Inferior parietal cortex (tissue), 1 donor: Measurements from ENCODE around the gene RHBDF2.
"Not testable (repeated sequence)": the region's sequence is repeated elsewhere in the genome, so short reads cannot be mapped to it uniquely, and the experiment has no call there.

Experiments
- DNase-seq: peaks from one replicate; pipeline ENCODE4 v3.0.0-alpha.2; 2016; ENCODE audit errors: extremely low spot score

Gene RHBDF2

GRCh38 chr17:76538281-76538931, 37.2 kb upstream of the RHBDF2 start:
- DNase-seq: no peak

DNA sequence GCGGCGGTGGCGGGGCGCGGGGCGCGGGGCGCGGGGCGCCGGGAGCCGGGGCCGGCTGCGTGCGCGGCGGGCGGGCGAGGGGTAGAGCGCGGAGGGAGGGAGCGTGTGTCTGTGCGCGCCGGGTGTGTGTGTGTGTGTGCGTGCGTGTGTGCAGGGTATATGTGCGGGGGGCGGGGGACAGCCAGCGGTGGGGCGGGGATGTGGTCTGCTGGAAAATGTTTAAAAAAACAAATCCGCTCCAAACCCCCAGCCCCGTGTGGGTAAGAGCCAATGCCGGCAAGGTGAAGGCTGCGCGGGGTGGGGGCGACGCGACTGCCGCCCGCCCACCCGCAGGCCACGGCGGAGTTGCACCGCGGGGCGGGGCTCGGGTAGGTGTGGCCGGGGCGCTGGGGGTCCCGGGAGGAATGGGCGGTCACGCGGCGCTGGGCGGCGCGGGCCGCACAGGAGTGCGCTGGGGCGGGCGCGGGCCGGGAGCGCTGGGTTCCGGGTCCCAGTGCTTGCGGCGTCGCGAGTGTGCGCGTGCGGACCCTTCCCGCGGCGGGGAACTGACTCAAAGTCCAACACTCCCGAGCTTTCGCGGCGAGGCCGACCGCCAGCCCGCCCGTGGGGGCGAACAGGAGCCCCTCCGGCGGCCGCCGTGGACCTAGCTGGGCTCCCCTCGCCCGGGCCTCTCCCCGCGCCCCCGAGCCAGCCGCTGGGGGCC, 36.5 kb upstream of the RHBDF2 start, which contains the start of gene CYGB:
CYGB (minus strand) TSS at position 132 of the 703 bp plus-strand sequence. CDS start 167 bp downstream, outside the sequence.
- no peak for DNase-seq

- no peak for DNase-seq
Measured at GRCh38 chr17:76537288-76537577, 36.0 kb upstream of the RHBDF2 start.

DNA sequence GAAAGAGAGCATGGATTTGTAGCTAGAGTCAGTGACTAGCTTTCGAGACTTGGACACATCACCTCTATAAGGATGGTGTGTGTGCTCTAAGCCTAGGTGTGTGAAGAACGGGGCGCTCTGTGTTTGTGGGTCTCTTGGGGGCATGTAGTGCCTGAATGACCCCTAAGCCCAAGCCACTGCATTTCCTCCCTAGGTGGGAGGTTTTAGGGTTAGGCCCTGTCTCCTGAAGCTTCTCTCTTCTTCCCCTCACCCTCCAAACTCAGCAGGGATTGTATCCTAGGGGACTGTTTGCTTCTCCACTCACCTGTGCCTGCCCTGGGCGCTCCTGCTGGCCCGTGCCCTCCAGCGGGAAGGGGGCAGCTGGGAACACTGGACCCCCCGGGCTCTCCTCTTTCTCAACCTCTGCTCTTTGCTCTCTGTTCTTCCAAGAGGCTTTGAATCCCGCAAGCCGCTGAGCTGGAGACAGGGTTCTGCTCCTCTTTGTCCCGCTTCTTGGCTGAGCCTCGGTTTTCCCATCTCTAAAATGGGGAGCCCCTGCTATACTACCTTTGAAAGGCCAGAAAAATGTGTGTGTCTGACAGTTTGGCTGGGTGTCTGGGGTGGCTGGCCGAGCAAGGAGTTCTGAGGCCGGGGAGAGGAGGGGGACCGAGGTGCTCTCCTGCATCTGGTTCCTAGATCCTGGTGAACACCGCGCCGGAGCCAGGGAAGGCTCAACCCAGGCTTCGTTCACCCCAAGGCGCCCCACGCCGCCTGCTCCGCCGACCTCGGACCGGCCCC, 35.5 kb upstream of the RHBDF2 start:
- no peak for DNase-seq

GRCh38 chr17:76535788-76536510, 34.7 kb upstream of the RHBDF2 start:
- DNase-seq: no peak

GRCh38 chr17:76534831-76535732, 33.9 kb upstream of the RHBDF2 start:
- DNase-seq: no peak

GRCh38 chr17:76533640-76534359, 32.6 kb upstream of the RHBDF2 start:
- DNase-seq: not testable (repeated sequence)

- no peak for DNase-seq
Measured at GRCh38 chr17:76532072-76532651, 30.9 kb upstream of the RHBDF2 start.

DNA sequence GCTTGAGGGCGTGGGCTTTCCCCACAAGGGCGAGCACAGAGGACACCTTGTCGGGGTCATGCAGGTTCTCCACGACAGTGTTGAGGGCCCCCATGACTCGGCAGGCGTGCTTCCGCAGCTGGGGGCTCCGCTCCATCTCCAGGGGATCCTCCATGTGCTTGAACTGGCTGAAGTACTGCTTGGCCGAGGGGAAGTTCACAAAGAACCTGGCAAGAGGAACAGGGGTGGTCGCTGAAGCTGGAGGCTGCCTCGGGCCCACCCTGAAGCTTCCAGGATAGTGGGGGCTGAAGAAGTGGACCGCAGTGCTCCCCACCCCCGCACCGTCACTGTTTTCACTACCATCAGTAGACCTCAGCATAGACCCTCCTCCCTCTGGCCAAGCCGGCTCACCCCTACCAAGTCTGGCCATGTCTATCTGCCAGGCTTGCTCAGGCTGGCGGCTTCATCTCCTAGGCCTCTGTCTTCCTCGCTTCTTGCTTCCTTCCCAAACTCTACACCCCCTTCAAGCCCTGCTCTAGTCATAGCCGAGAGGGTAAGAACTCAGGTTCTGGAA, 30.3 kb upstream of the RHBDF2 start:
- DNase-seq: no peak

- DNase-seq: no peak
Measured at GRCh38 chr17:76530811-76531485, 29.7 kb upstream of the RHBDF2 start.

DNA sequence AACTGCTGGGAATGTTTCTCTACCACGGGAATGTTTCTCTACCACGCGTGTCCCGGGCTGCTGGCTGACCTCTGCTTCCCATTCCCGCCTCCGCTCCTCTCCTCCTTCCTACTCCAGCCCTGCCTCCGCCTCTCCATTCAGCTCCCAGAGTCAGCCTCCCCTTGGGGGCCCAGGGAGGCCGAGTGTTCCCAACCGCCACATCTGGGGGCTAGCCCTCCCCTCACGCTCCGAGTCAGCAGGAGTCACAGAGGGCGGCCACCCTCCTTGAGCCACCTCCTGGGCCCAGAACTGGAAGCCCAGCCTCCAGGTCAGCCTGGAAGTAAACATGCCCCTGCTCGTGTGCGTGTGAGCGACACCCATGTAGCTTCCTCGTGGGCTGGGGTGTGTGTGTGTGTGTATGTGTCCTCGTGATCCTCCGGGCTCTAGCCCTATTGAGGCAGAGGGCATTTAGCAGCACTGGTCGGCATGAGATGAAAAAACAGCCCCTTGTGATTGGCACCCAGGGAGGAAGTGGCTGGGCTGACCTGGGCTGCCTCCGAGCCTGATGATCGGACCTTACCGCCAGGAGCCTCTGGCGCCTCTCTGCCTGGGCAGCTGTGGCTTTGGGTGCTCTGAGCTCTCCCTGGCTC, 29.0 kb upstream of the RHBDF2 start:
- DNase-seq: no peak

DNA sequence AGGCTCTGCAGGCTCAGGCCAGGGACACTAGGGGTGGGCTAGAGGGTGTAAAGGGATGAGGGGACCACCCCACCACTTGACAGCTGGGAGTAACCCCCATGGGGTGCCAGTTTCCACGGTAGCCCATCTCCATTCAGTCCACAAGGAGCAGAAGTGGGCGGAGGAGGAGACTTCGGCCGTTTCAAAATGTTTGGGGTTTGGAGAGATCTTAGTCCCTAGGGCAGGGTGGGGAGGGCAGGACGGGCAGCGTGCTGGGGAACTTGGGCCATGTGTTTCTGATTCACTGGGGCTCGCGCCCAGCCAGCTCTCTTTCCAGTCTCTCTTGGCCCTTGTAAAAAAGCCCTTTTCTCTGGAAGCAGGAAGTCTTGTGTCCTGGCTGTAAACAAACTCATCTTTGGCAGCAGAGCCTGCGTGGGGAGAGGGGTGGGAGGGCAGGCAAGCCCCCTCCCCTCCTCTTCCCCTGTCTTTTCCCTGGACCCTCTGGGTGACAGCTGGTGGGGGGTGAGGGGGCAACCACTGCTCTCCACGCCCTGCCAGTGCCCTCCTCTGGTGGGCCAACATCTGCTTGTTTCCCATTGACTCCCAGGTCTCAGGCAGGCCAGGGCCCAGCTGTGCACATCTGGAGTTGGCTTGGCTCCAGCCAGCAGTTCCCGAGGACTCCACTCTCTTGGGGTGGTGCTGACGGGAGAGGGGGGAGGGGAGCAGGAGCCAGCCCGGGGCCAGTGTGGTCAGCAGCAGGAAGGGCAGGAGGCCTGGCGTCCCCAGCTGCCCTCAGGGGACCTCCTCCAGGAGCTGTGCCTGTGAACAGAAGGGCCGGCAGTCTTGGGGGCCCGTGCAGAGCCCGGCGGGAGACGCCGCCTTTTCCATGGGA, 28.2 kb upstream of the RHBDF2 start:
- no peak for DNase-seq

- no peak for DNase-seq
Measured at GRCh38 chr17:76528528-76529223, 27.5 kb upstream of the RHBDF2 start.

DNA sequence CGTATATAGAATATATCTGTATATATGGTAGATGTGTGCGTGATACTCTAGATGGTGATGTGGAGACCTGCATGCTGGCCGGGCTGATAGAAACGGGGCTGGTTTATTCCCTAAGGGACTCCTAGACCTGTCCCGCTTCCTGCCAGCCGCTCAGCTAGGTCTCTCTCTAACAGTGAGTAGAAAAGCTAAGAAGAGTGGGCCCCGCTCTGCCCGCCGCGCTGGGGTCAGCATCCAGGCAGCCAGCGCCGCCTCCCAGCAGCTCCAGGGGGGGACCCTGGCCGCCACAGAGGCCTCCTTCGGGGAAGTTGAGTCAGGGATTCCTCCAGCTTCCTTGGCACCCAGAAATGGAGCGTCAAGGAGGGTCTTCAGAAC, 26.9 kb upstream of the RHBDF2 start:
- DNase-seq: no peak

DNA sequence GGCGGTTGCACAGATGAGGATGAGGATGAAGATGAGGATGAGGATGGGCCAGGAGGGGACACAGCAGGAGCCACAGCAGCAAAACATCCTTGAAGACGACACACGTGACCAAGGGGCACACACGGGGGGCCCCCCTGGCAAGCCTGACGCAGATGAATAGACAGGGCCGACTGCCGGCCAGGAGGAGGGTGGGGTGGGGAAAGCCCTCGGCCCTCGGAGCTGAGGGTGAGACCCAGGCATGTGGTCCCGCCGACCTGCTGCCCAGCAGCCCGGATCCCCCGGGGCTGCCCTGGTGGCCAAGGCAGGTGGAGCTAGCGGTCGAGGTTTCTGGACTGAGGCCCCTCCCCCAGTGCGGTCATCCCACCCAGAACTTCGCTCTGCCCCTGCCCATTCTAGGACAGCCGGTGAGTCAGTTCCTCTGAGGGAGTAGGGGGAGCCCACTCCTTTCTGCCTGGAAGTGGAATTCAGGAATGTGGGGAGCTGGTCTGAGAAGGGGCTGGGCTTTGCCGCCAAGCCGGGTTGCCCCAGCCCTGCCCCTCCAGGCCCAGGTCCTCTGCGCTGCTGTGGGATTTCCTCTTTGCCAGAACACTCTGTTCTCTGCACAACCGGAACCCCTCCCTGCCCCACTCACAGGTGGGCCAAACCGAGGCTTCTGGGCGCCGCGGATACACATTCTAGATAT, 26.3 kb upstream of the RHBDF2 start:
- no peak for DNase-seq

GRCh38 chr17:76527016-76527415, 25.8 kb upstream of the RHBDF2 start:
- not testable (repeated sequence) for DNase-seq

- DNase-seq: not testable (repeated sequence)
Measured at GRCh38 chr17:76525513-76525833, 24.2 kb upstream of the RHBDF2 start.
